ENCODE results near the gene TTC34. TPM values are rescaled to one million over a fixed set of nuclear protein-coding genes. Genes with fewer than 3 reads are reported as not detected.
"Not testable (repeated sequence)": the region's sequence is repeated elsewhere in the genome, so short reads cannot be mapped to it uniquely, and the experiment has no call there.

Gene TTC34
- total RNA-seq, 1 donor: 0.10 TPM

GRCh38 chr1:2632561-2633361 lies 168.7 kb downstream of the TTC34 start, which contains the start of gene MMEL1:
TSS of gene MMEL1 (minus strand) at chr1:2633016. CDS start at chr1:2629484, 3,532 bp downstream.
- no peaks in the 10 kb centered on the region for H3K4me1 ChIP-seq (ENCODE audit: insufficient read depth, low read length)
- H3K27me3 ChIP-seq (ENCODE audit: insufficient read depth, low read length): peaks cover 9% of the 10 kb centered on the region
- no peak within 1 kb of the TSS for H3K4me3 ChIP-seq (ENCODE audit: low read length)
- H3K9me3 ChIP-seq (ENCODE audit: low read depth, low read length): no peaks in the 10 kb centered on the region

GRCh38 chr1:2632051-2632430 lies 169.5 kb downstream of the TTC34 start:
- Histone ChIP-seq H3K9me3 (ENCODE audit: low read depth, low read length) (no peaks in the 10 kb centered on the region), H3K4me1 (ENCODE audit: insufficient read depth, low read length) (no peaks in the 10 kb centered on the region), H3K27me3 (ENCODE audit: insufficient read depth, low read length) (peaks cover 17% of the 10 kb centered on the region)

GRCh38 chr1:2631136-2632050 lies 170.1 kb downstream of the TTC34 start:
- Histone ChIP-seq H3K4me3 (ENCODE audit: low read length) (no peak overlapping the region), H3K9me3 (ENCODE audit: low read depth, low read length) (no peaks in the 10 kb centered on the region), H3K4me1 (ENCODE audit: insufficient read depth, low read length) (no peaks in the 10 kb centered on the region), H3K27me3 (ENCODE audit: insufficient read depth, low read length) (peaks cover 23% of the 10 kb centered on the region)

More at GRCh38 chr1:2632051-2632430, 169.5 kb downstream of the TTC34 start:
- no peak overlapping the region for H3K4me3 ChIP-seq (ENCODE audit: low read length)

- Histone ChIP-seq H3K4me3 (ENCODE audit: low read length) (no peak overlapping the region), H3K4me1 (ENCODE audit: insufficient read depth, low read length) (no peaks in the 10 kb centered on the region), H3K27me3 (ENCODE audit: insufficient read depth, low read length) (peaks cover 31% of the 10 kb centered on the region), H3K9me3 (ENCODE audit: low read depth, low read length) (no peaks in the 10 kb centered on the region)
Observed at GRCh38 chr1:2630498-2631135, 170.9 kb downstream of the TTC34 start.

- H3K4me3 ChIP-seq (ENCODE audit: low read length): no peak overlapping the region
- no peaks in the 10 kb centered on the region for H3K4me1 ChIP-seq (ENCODE audit: insufficient read depth, low read length)
- no peaks in the 10 kb centered on the region for H3K9me3 ChIP-seq (ENCODE audit: low read depth, low read length)
- peaks cover 31% of the 10 kb centered on the region for H3K27me3 ChIP-seq (ENCODE audit: insufficient read depth, low read length)
Observed at GRCh38 chr1:2629627-2630497, 171.6 kb downstream of the TTC34 start.

- Histone ChIP-seq H3K4me1 (ENCODE audit: insufficient read depth, low read length) (no peaks in the 10 kb centered on the region), H3K27me3 (ENCODE audit: insufficient read depth, low read length) (peaks cover 31% of the 10 kb centered on the region), H3K9me3 (ENCODE audit: low read depth, low read length) (no peaks in the 10 kb centered on the region), H3K4me3 (ENCODE audit: low read length) (no peak overlapping the region)
Observed at GRCh38 chr1:2628933-2629626, 172.4 kb downstream of the TTC34 start.

GRCh38 chr1:2628191-2628932 lies 173.1 kb downstream of the TTC34 start:
- H3K27me3 ChIP-seq (ENCODE audit: insufficient read depth, low read length): peaks cover 31% of the 10 kb centered on the region
- H3K9me3 ChIP-seq (ENCODE audit: low read depth, low read length): no peaks in the 10 kb centered on the region
- no peak overlapping the region for H3K4me3 ChIP-seq (ENCODE audit: low read length)
- H3K4me1 ChIP-seq (ENCODE audit: insufficient read depth, low read length): no peaks in the 10 kb centered on the region

- Histone ChIP-seq H3K9me3 (ENCODE audit: low read depth, low read length) (no peaks in the 10 kb centered on the region), H3K27me3 (ENCODE audit: insufficient read depth, low read length) (peaks cover 31% of the 10 kb centered on the region), H3K4me1 (ENCODE audit: insufficient read depth, low read length) (no peaks in the 10 kb centered on the region), H3K4me3 (ENCODE audit: low read length) (no peak overlapping the region)
Observed at GRCh38 chr1:2627746-2628145, 173.7 kb downstream of the TTC34 start.

GRCh38 chr1:2625748-2626147 lies 175.7 kb downstream of the TTC34 start:
- H3K4me1 ChIP-seq (ENCODE audit: insufficient read depth, low read length); H3K4me3 ChIP-seq (ENCODE audit: low read length); H3K9me3 ChIP-seq (ENCODE audit: low read depth, low read length): not testable (repeated sequence)
- H3K27me3 ChIP-seq (ENCODE audit: insufficient read depth, low read length): peaks cover 31% of the 10 kb centered on the region

- H3K4me3 ChIP-seq (ENCODE audit: low read length): no peak overlapping the region
- peaks cover 31% of the 10 kb centered on the region for H3K27me3 ChIP-seq (ENCODE audit: insufficient read depth, low read length)
- H3K9me3 ChIP-seq (ENCODE audit: low read depth, low read length): no peaks in the 10 kb centered on the region
- no peaks in the 10 kb centered on the region for H3K4me1 ChIP-seq (ENCODE audit: insufficient read depth, low read length)
Observed at GRCh38 chr1:2625311-2625710, 176.2 kb downstream of the TTC34 start.

GRCh38 chr1:2624735-2625300 lies 176.7 kb downstream of the TTC34 start:
- Histone ChIP-seq H3K4me1 (ENCODE audit: insufficient read depth, low read length) (no peaks in the 10 kb centered on the region), H3K9me3 (ENCODE audit: low read depth, low read length) (no peaks in the 10 kb centered on the region), H3K27me3 (ENCODE audit: insufficient read depth, low read length) (peaks cover 31% of the 10 kb centered on the region), H3K4me3 (ENCODE audit: low read length) (no peak overlapping the region)

GRCh38 chr1:2623571-2624337 lies 177.7 kb downstream of the TTC34 start:
- Histone ChIP-seq H3K4me1 (ENCODE audit: insufficient read depth, low read length) (no peaks in the 10 kb centered on the region), H3K27me3 (ENCODE audit: insufficient read depth, low read length) (peaks cover 28% of the 10 kb centered on the region), H3K4me3 (ENCODE audit: low read length) (no peak overlapping the region), H3K9me3 (ENCODE audit: low read depth, low read length) (no peaks in the 10 kb centered on the region)

All from mononuclear cell (primary cell).